Calu3 (cell line): Measurements from ENCODE around the gene KLF6. TPM values are rescaled to one million over a fixed set of nuclear protein-coding genes. Genes with fewer than 3 reads are reported as not detected.
A peak's percentile ranks its signal among the peaks of the same experiment; 100 is the strongest.

Source experiments
- BruUV-seq: library from RNA; stranded (reverse); fragments of 400-500 nt; replicated peaks from 2 replicates; lab custom pipeline; 2021; lab: Mats Ljungman, UMichigan
- CTCF ChIA-PET: fragments of 300-600 bp; sonication (Branson Sonifier 250); formaldehyde crosslinking; loops from one replicate; lab custom pipeline; 2022; ENCODE audit warnings: antibody characterized with exemption; lab: Charles Lee
- DNase-seq: peaks from one replicate; pipeline ENCODE4 v3.0.0; 2022
- H3K27ac Mint-ChIP-seq: one replicate; pipeline ENCODE4 v1.8.0; 2022; ENCODE audit warnings: mixed read lengths; ENCODE audit not compliant: unreplicated experiment
- H3K27me3 Mint-ChIP-seq: one replicate; pipeline ENCODE4 v1.8.0; 2022; ENCODE audit warnings: mixed read lengths; ENCODE audit not compliant: unreplicated experiment
- H3K36me3 Mint-ChIP-seq: one replicate; pipeline ENCODE4 v1.8.0; 2022; ENCODE audit warnings: mild to moderate bottlenecking, moderate library complexity, mixed read lengths; ENCODE audit not compliant: insufficient read depth, unreplicated experiment
- H3K4me1 Mint-ChIP-seq: one replicate; pipeline ENCODE4 v1.8.0; 2022; ENCODE audit warnings: mild to moderate bottlenecking, low read depth, mixed read lengths; ENCODE audit not compliant: unreplicated experiment
- H3K4me3 Mint-ChIP-seq: one replicate; pipeline ENCODE4 v1.8.0; 2022; ENCODE audit warnings: mild to moderate bottlenecking, low read depth, moderate library complexity, mixed read lengths; ENCODE audit not compliant: unreplicated experiment
- H3K9me3 Mint-ChIP-seq: one replicate; pipeline ENCODE4 v1.8.0; 2022; ENCODE audit warnings: low read depth, mixed read lengths; ENCODE audit not compliant: unreplicated experiment
- intact Hi-C: fragments of 100-400 bp; cut with micrococcal nuclease; formaldehyde crosslinking; loops from one replicate; pipeline ENCODE4 v1.10.0; 2022; ENCODE audit not compliant: unreplicated experiment
- total RNA-seq: library from RNA; stranded (reverse); gene quantifications from 2 replicates; pipeline ENCODE4 v1.2.3, GENCODE V29; 2022
- TF ChIP-seq, protein P1 (sequence below): fragments of 200-600 bp; IDR thresholded peaks from one replicate; pipeline ENCODE4 v1.8.0; 2022; ENCODE audit warnings: antibody characterized with exemption; ENCODE audit not compliant: unreplicated experiment

The KLF6 gene
- total RNA-seq, 1 experiment from 2014 or later: 140 TPM

DNA sequence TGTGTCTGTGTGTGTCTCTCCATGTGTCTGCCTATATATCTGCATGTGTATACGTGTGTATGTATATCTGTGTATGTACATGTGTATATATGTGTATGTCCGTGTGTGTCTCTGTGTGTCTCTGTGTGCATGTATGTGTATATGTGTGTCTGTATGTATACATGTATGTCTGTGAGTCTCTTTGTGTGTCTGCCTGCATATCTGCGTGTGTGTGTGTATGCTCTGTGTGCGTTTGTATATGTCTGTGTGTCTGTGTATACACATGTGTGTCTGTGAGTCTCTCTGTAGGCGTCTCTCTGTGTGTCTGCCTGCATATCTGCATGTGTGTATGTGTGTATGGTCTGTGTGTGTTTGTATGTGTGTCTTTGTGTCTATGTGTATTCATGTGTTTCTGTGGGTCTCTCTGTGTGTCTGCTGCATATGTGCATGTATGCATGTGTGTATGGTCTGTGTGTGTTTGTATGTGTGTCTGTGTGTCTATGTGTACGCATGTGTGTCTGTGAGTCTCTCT lies 23.7 kb upstream of the KLF6 start:
- no peaks in the 10 kb centered on the region for H3K9me3 Mint-ChIP-seq
- DNase-seq: no peak
- H3K27me3 Mint-ChIP-seq: no peaks in the 10 kb centered on the region
- intact Hi-C loops: loop anchor here (5.0 to 10.0 kb wide), 2 partner anchors 94 to 956 kb away; no protein-coding TSS in a partner anchor
- H3K27ac Mint-ChIP-seq: peak overlapping the region; percentile 85
- TF ChIP-seq, protein P1, sequence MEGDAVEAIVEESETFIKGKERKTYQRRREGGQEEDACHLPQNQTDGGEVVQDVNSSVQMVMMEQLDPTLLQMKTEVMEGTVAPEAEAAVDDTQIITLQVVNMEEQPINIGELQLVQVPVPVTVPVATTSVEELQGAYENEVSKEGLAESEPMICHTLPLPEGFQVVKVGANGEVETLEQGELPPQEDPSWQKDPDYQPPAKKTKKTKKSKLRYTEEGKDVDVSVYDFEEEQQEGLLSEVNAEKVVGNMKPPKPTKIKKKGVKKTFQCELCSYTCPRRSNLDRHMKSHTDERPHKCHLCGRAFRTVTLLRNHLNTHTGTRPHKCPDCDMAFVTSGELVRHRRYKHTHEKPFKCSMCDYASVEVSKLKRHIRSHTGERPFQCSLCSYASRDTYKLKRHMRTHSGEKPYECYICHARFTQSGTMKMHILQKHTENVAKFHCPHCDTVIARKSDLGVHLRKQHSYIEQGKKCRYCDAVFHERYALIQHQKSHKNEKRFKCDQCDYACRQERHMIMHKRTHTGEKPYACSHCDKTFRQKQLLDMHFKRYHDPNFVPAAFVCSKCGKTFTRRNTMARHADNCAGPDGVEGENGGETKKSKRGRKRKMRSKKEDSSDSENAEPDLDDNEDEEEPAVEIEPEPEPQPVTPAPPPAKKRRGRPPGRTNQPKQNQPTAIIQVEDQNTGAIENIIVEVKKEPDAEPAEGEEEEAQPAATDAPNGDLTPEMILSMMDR: no peak
- H3K4me1 Mint-ChIP-seq: peaks cover 79% of the 10 kb centered on the region
- H3K36me3 Mint-ChIP-seq: peaks cover 49% of the 10 kb centered on the region
- peak overlapping the region; percentile 48 for H3K4me3 Mint-ChIP-seq
- BruUV-seq: no TSS peak
- CTCF ChIA-PET: no interaction called here

DNA sequence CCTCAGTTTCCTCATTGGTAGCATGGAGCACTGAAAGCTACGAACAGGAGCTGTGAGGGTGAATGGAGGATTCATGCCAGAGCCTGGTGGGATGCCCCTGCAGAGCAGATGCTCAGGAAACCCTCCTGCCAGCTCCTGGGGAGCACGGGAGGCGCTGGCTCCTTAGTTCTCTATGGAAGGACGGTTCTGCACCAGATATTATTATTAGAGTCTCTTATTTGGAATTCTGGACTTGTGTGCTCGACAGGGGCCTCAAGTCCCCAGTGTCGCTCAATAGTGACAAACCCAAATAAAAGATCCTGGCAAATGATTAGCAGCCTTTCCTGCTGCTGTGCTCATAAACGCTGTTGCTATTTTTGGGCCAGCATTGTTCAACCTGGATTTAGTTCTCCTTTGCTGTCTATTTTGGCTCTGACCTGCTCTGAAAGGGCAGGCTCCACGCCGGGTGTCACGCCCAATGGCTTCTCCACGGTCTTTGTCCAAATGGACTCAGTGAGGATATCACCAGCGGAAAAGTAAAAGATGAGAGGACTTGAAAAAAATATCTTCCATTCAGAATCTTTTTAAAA lies 23.0 kb upstream of the KLF6 start:
- intact Hi-C loops: loop anchor here (5.0 to 10.0 kb wide), 2 partner anchors 94 to 957 kb away; no protein-coding TSS in a partner anchor
- no TSS peak for BruUV-seq
- DNase-seq: no peak
- TF ChIP-seq, protein P1: no peak
- CTCF ChIA-PET: interaction anchor here (0.7 to 1.5 kb wide), 2 partner anchors 23 to 30 kb away, joined by 3 to 7 read pairs; partner anchors contain the start of gene KLF6
- peaks cover 55% of the 10 kb centered on the region for H3K36me3 Mint-ChIP-seq
- H3K9me3 Mint-ChIP-seq: no peaks in the 10 kb centered on the region
- H3K27me3 Mint-ChIP-seq: no peaks in the 10 kb centered on the region
- peak overlapping the region; percentile 85 for H3K27ac Mint-ChIP-seq
- H3K4me1 Mint-ChIP-seq: peaks cover 72% of the 10 kb centered on the region
- H3K4me3 Mint-ChIP-seq: peak overlapping the region; percentile 48

DNA sequence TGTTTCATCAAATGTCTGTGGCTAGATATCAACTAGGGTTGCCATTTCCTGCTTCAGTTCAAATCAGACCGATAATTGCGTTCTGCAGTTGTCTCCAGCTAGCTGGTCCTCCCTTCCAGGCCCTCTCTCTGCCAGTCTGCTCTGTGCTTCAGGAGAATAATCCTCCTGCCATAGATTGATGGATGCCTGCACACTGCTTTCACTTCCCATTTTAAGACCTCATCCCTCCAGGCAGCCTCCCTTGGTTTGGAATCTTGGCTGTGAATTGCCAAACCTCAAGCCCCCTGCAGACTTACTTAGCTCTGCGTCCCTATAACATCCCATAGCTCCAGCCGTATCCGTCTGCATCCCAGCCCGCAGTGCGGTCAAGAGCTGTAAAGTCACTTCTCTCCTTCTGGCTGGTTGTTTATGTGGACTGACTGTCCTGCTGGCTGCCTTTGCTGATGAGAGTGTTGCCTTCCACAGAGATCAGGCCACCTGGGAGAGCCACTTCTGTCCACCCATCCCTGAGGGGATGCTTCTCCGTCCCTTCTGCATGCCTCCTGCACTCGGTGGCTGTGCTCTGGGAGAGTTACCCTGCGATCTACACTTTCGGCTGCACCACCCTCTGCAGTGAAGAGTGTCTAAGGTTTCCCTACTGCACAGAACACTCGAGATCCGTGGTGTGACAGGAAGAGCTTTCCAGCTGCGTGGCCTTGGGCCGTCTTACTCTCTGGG lies 22.4 kb upstream of the KLF6 start:
- Mint-ChIP-seq H3K4me1 (peaks cover 67% of the 10 kb centered on the region), H3K27ac (peak overlapping the region; percentile 85), H3K9me3 (no peaks in the 10 kb centered on the region), H3K27me3 (no peaks in the 10 kb centered on the region), H3K4me3 (peak overlapping the region; percentile 48), H3K36me3 (peaks cover 55% of the 10 kb centered on the region)
- intact Hi-C loops: loop anchor here (5.0 to 10.0 kb wide), 2 partner anchors 95 to 957 kb away; no protein-coding TSS in a partner anchor
- no peak for DNase-seq
- no TSS peak for BruUV-seq
- CTCF ChIA-PET: interaction anchor here (0.7 to 1.5 kb wide), 3 partner anchors 22 to 45 kb away, joined by 3 to 7 read pairs (median 4); partner anchors contain the start of gene KLF6
- TF ChIP-seq, protein P1: no peak

DNA sequence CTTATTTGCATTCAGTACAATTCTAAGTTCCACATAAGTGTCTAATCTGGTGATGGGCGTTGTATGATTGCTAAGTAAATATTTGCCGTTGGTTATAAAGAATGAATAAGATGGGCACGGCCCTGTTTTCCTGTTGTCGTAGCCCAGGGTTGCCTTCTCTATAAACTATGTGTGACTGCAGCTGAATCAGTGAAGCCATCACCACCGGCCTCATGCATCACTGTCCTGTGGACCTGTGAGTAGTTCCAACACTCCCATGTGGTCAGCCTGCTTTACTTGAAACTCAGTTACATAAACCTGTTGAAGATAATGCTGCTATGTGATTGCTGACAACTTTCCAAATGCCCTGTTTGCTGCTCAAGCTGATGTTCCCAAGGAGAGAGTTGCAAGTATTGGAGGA lies 21.6 kb upstream of the KLF6 start:
- intact Hi-C loops: loop anchor here (1.0 to 10.0 kb wide), 3 partner anchors 21 to 958 kb away; partner anchors contain the start of gene KLF6
- peak; percentile 69 for DNase-seq
- CTCF ChIA-PET: interaction anchor here (1.2 kb wide), 1 partner anchor 46 kb away, joined by 4 read pairs; no protein-coding TSS in a partner anchor
- no peaks in the 10 kb centered on the region for H3K9me3 Mint-ChIP-seq
- TF ChIP-seq, protein P1: no peak
- H3K4me1 Mint-ChIP-seq: peaks cover 59% of the 10 kb centered on the region
- no TSS peak for BruUV-seq
- no peaks in the 10 kb centered on the region for H3K27me3 Mint-ChIP-seq
- peak overlapping the region; percentile 48 for H3K4me3 Mint-ChIP-seq
- H3K36me3 Mint-ChIP-seq: peaks cover 55% of the 10 kb centered on the region
- H3K27ac Mint-ChIP-seq: peak overlapping the region; percentile 85
